HG02970 (cell line): ENCODE results near the gene ZNF821.
"Not testable (repeated sequence)": the region's sequence is repeated elsewhere in the genome, so short reads cannot be mapped to it uniquely, and the experiment has no call there.

Experiments
- ATAC-seq: cut with Tn5 transposase; IDR thresholded peaks from one replicate; pipeline ENCODE4 v1.9.1; 2021; ENCODE audit warnings: mild to moderate bottlenecking, moderate library complexity, moderate number of reproducible peaks; ENCODE audit not compliant: unreplicated experiment, low FRiP score

Gene ZNF821

GRCh38 chr16:71826533-71827017 lies 57.4 kb downstream of the ZNF821 start:
- ATAC-seq = no peak

GRCh38 chr16:71817155-71817500 lies 66.9 kb downstream of the ZNF821 start:
- peak; percentile 18 for ATAC-seq

GRCh38 chr16:71811261-71811803 lies 72.7 kb downstream of the ZNF821 start:
- no peak for ATAC-seq

GRCh38 chr16:71810155-71810530 lies 73.8 kb downstream of the ZNF821 start:
- ATAC-seq = not testable (repeated sequence)
